ENCODE results near the gene SVOP.

DNA sequence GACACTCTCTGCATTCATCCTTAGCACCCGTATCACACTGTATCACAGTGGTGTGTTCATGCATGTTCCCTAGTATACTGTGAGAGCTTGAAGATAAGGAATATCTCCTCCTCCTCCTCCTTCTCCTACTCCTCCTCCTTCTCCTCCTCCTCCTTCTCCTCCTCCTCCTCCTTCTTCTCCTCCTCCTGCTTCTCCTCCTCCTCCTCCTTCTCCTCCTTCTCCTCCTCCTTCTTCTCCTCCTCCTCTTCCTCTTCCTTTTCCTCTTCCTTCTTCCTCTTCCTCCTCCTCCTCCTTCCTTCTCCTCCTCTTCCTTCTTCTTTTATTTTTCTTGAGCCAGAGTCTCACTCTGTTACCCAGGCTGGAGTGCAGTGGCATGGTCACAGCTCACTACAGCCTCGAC, 113.9 kb downstream of the SVOP start:
- TF ChIP-seq, protein P1, sequence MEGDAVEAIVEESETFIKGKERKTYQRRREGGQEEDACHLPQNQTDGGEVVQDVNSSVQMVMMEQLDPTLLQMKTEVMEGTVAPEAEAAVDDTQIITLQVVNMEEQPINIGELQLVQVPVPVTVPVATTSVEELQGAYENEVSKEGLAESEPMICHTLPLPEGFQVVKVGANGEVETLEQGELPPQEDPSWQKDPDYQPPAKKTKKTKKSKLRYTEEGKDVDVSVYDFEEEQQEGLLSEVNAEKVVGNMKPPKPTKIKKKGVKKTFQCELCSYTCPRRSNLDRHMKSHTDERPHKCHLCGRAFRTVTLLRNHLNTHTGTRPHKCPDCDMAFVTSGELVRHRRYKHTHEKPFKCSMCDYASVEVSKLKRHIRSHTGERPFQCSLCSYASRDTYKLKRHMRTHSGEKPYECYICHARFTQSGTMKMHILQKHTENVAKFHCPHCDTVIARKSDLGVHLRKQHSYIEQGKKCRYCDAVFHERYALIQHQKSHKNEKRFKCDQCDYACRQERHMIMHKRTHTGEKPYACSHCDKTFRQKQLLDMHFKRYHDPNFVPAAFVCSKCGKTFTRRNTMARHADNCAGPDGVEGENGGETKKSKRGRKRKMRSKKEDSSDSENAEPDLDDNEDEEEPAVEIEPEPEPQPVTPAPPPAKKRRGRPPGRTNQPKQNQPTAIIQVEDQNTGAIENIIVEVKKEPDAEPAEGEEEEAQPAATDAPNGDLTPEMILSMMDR (IDR thresholded peaks at IDR 0.05; ENCODE audit: low read depth, low read length), result no peak
- no peak for TF ChIP-seq EZH2phosphoT487 (IDR thresholded peaks at IDR 0.05; ENCODE audit: low read depth)
